H1 (cell line): ENCODE data around the gene ARHGEF39. TPM values are rescaled to one million over a fixed set of nuclear protein-coding genes. Genes with fewer than 3 reads are reported as not detected.
A peak's percentile ranks its signal among the peaks of the same experiment; 100 is the strongest.

Experiments
- CTCF ChIA-PET: fragments of 300-600 bp; sonication (Branson Sonifier 250); formaldehyde crosslinking; loops from one replicate; lab custom pipeline; 2021; ENCODE audit not compliant: partially characterized antibody; lab: Charles Lee
- POLR2A ChIA-PET: fragments of 300-600 bp; sonication (Branson Sonifier 250); formaldehyde crosslinking; loops from one replicate; lab custom pipeline; 2021; ENCODE audit warnings: inconsistent platforms; ENCODE audit not compliant: partially characterized antibody; lab: Charles Lee
- DNase-seq, 2 experiments: peaks; one replicate each; pipeline versions ENCODE4 v3.0.0 to v3.0.0-alpha.2; 2010 to 2022; ENCODE audit warnings: low spot score in 2 of 2, low read depth in 1 of 2, mixed read lengths in 1 of 2
- FAIRE-seq: peaks from 2 replicates; lab custom pipeline; 2011; peaks lifted over from hg19 to GRCh38; lab: Jason Lieb, UNC
- H2AFZ ChIP-seq: 2 replicates; pipeline ENCODE4 v1.8.1; 2012; ENCODE audit warnings: low read length, inconsistent platforms
- H2AK5ac ChIP-seq: 2 replicates; pipeline ENCODE4 v1.6.1; 2013; ENCODE audit warnings: low read depth, low read length
- H2BK120ac ChIP-seq: replicated peaks from 2 replicates; pipeline ENCODE3; 2013; ENCODE audit warnings: low read depth, low read length, inconsistent platforms
- H2BK12ac ChIP-seq: 2 replicates; pipeline ENCODE4 v1.6.1; 2013; ENCODE audit warnings: low read depth, low read length
- H2BK15ac ChIP-seq: 2 replicates; pipeline ENCODE4 v1.6.1; 2013; ENCODE audit warnings: low read length
- H2BK20ac ChIP-seq: 2 replicates; pipeline ENCODE4 v1.6.1; 2013; ENCODE audit warnings: low read length
- H2BK5ac ChIP-seq: 2 replicates; pipeline ENCODE4 v1.6.1; 2013; ENCODE audit warnings: low read depth, low read length
- H3K14ac ChIP-seq: 2 replicates; pipeline ENCODE4 v1.6.1; 2013; ENCODE audit warnings: inconsistent platforms; ENCODE audit not compliant: insufficient read length
- H3K18ac ChIP-seq: 2 replicates; pipeline ENCODE4 v1.6.1; 2013; ENCODE audit warnings: low read length; ENCODE audit errors: extremely low read depth
- H3K23ac ChIP-seq: 2 replicates; pipeline ENCODE4 v1.6.1; 2013; ENCODE audit warnings: inconsistent platforms; ENCODE audit not compliant: insufficient read length
- H3K23me2 ChIP-seq: 2 replicates; pipeline ENCODE4 v1.6.1; 2013; ENCODE audit warnings: low read depth, low read length
- H3K27ac ChIP-seq: 2 replicates; pipeline ENCODE4 v1.6.1; 2011; ENCODE audit warnings: low read depth, low read length, inconsistent platforms
- H3K27me3 ChIP-seq, 4 experiments: replicated peaks in 1 of 4; 1 replicate in 1 of 4; 2 replicates in 3 of 4; pipeline versions ENCODE4 v1.6.1 to v1.8.1; 2011 to 2013; ENCODE audit warnings: low read length in 3 of 4, mild to moderate bottlenecking in 3 of 4, inconsistent platforms in 2 of 4, mixed read lengths in 2 of 4, moderate library complexity in 1 of 4; ENCODE audit not compliant: control insufficient read depth in 3 of 4, insufficient read depth in 3 of 4; ENCODE audit errors: extremely low read depth in 1 of 4
- H3K36me3 ChIP-seq, 4 experiments: 2 replicates each; pipeline versions ENCODE4 v1.6.1 to v1.8.1; 2011 to 2013; ENCODE audit warnings: mild to moderate bottlenecking in 4 of 4, low read length in 3 of 4, moderate library complexity in 2 of 4, control low read depth in 1 of 4, inconsistent platforms in 1 of 4; ENCODE audit not compliant: insufficient read depth in 4 of 4, control insufficient read depth in 2 of 4
- H3K4ac ChIP-seq: replicated peaks from 2 replicates; pipeline ENCODE3; 2013; ENCODE audit warnings: low read length, low read depth, mixed read lengths, inconsistent platforms; ENCODE audit not compliant: insufficient read length
- H3K4me1 ChIP-seq, 4 experiments: replicated peaks in 1 of 4; 1 replicate in 1 of 4; 2 replicates in 3 of 4; pipeline versions ENCODE4 v1.6.1 to v1.8.1; 2011 to 2013; ENCODE audit warnings: low read length in 3 of 4, inconsistent platforms in 2 of 4, mixed read lengths in 1 of 4; ENCODE audit not compliant: insufficient read depth in 4 of 4, control insufficient read depth in 3 of 4
- H3K4me2 ChIP-seq, 2 experiments: 2 replicates each; pipeline versions ENCODE4 v1.6.1 to v1.8.1; 2011 to 2013; ENCODE audit warnings: low read depth in 2 of 2, low read length in 2 of 2, control low read depth in 1 of 2, inconsistent platforms in 1 of 2, mild to moderate bottlenecking in 1 of 2; ENCODE audit not compliant: insufficient read depth in 1 of 2
- H3K4me3 ChIP-seq, 4 experiments: fragments of 200-600, 300-600 bp in 1 of 4; sonication (generic), shearing (Covaris generic), sonication (Bioruptor Twin) in 1 of 4; 2 replicates each; pipeline versions ENCODE4 v1.5.1 to v1.8.1; 2011 to 2016; ENCODE audit warnings: low read length in 4 of 4, low read depth in 3 of 4, control low read depth in 2 of 4, inconsistent platforms in 2 of 4, mild to moderate bottlenecking in 2 of 4, mixed read lengths in 1 of 4, moderate library complexity in 1 of 4; ENCODE audit not compliant: insufficient read depth in 2 of 4; ENCODE audit errors: extremely low read depth in 1 of 4
- H3K56ac ChIP-seq: replicated peaks from 2 replicates; pipeline ENCODE3; 2013; ENCODE audit warnings: low read depth, mild to moderate bottlenecking, mixed read lengths, low read length, inconsistent platforms; ENCODE audit not compliant: insufficient read length
- H3K79me1 ChIP-seq: 2 replicates; pipeline ENCODE4 v1.6.1; 2013; ENCODE audit warnings: low read depth, low read length, control low read depth
- H3K79me2 ChIP-seq, 2 experiments: 2 replicates each; pipeline versions ENCODE4 v1.6.1 to v1.8.1; 2012 to 2013; ENCODE audit warnings: low read length in 2 of 2, mild to moderate bottlenecking in 2 of 2, inconsistent platforms in 1 of 2; ENCODE audit not compliant: insufficient read depth in 2 of 2, control insufficient read depth in 1 of 2
- H3K9ac ChIP-seq, 4 experiments: replicated peaks in 1 of 4; 1 replicate in 1 of 4; 2 replicates in 3 of 4; pipeline versions ENCODE4 v1.6.1 to v1.8.1; 2011 to 2013; ENCODE audit warnings: low read depth in 3 of 4, low read length in 3 of 4, control low read depth in 2 of 4, mild to moderate bottlenecking in 2 of 4, moderate library complexity in 2 of 4, inconsistent platforms in 1 of 4; ENCODE audit errors: extremely low read depth in 1 of 4
- H3K9me3 ChIP-seq, 2 experiments: 2 replicates each; pipeline versions ENCODE4 v1.6.1 to v1.8.1; 2012 to 2013; ENCODE audit warnings: mild to moderate bottlenecking in 2 of 2, moderate library complexity in 2 of 2, control low read depth in 1 of 2, inconsistent platforms in 1 of 2, low read depth in 1 of 2, low read length in 1 of 2, mixed read lengths in 1 of 2; ENCODE audit not compliant: insufficient read depth in 2 of 2
- H4K20me1 ChIP-seq, 2 experiments: replicated peaks in 1 of 2; 2 replicates each; pipeline versions ENCODE3 to v1.8.1; 2011 to 2013; ENCODE audit warnings: inconsistent platforms in 2 of 2, low read length in 2 of 2, mild to moderate bottlenecking in 1 of 2; ENCODE audit not compliant: insufficient read depth in 2 of 2, control insufficient read depth in 1 of 2
- H4K5ac ChIP-seq: 2 replicates; pipeline ENCODE4 v1.6.1; 2013; ENCODE audit warnings: low read length, low read depth, mixed read lengths, inconsistent platforms; ENCODE audit not compliant: insufficient read length
- H4K8ac ChIP-seq: 2 replicates; pipeline ENCODE4 v1.8.0; 2013; ENCODE audit warnings: mild to moderate bottlenecking, moderate library complexity, low read length, inconsistent platforms; ENCODE audit not compliant: insufficient read depth; ENCODE audit errors: extremely low read depth
- H4K91ac ChIP-seq: replicated peaks from 2 replicates; pipeline ENCODE3; 2013; ENCODE audit warnings: low read length, mixed read lengths, inconsistent platforms; ENCODE audit not compliant: insufficient read length
- TBP ChIP-seq: IDR thresholded peaks from 2 replicates; pipeline ENCODE4 v1.6.1; 2011; ENCODE audit warnings: low read depth, low read length, improper control_type of control experiment
- YY1 ChIP-seq: IDR thresholded peaks from 2 replicates; pipeline ENCODE4 v1.6.1; 2011; ENCODE audit warnings: low read depth, mild to moderate bottlenecking, low read length
- WGBS, 2 experiments: shearing (Covaris generic) in 1 of 2; methylation state at CpG; one replicate each; pipeline versions ENCODE4 v1.1.6 to v1.1.7; 2013 to 2015; ENCODE audit warnings: low lambda C conversion rate in 2 of 2, mixed read lengths in 2 of 2, inconsistent platforms in 1 of 2, low coverage in 1 of 2, missing lambda C conversion rate in 1 of 2; ENCODE audit not compliant: insufficient replicate concordance in 2 of 2, insufficient coverage in 1 of 2, insufficient read length in 1 of 2; ENCODE audit errors: extremely low coverage in 1 of 2, missing lambda C conversion rate in 1 of 2; 5-methylcytosine and 5-hydroxymethylcytosine counted together
- polyA plus RNA-seq, 7 experiments: library from polyadenylated mRNA; depleted of rRNA in 3 of 7; stranded (reverse) in 5 of 7; unstranded in 2 of 7; fragments of >200 nt in 5 of 7; fragments of 200-250 nt in 2 of 7; gene quantifications; 1 replicate in 5 of 7; 2 replicates in 1 of 7; 4 replicates in 1 of 7; pipeline versions ENCODE4 v1.2.1 to v1.2.3, GENCODE V29; 2011 to 2013; ENCODE audit warnings: missing spikeins in 2 of 7, mixed read lengths in 2 of 7
- total RNA-seq: library from RNA; stranded (reverse); fragmentation: NEBNext Ultra II Directional; extraction: Animal tissue kit (Norgen Biotek cat#: 25700); gene quantifications from 2 replicates; pipeline ENCODE4 v1.2.1, GENCODE V29; 2021

ARHGEF39 gene
- total and polyA plus RNA-seq, 2 of the 8 experiments (the other 6 are each of a cell fraction or from before 2014, with no cell fraction given): 18.6 to 18.7 TPM

DNA sequence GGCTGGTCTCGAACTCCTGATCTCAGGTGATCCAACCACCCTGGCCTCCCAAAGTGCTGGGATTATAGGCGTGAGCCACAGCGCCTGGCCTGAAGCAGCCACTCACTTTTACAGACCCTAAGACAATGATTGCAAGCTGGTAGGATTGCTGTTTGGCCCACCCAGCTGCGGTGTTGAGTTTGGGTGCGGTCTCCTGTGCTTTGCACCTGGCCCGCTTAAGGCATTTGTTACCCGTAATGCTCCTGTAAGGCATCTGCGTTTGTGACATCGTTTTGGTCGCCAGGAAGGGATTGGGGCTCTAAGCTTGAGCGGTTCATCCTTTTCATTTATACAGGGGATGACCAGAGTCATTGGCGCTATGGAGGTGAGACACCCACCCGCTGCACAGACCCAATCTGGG, 10.2 kb upstream of the ARHGEF39 start:
- Histone ChIP-seq H3K9ac (peak overlapping the region in 3 of 4 experiments; percentile 26 to 65 (median 48); a peak in 3 of 7 replicates), H4K20me1 (no peaks in the 10 kb centered on the region), H2AFZ (peak overlapping the region; percentile 82; the same call in 1 of the 2 replicates), H3K56ac (no peak overlapping the region), H3K18ac (peak overlapping the region; percentile 36), H3K4me1 (peaks cover 0 to 12% (median under 1%) of the 10 kb centered on the region in 4 experiments; a peak in 5 of 7 replicates), H4K5ac (no peak overlapping the region), H3K4me3 (peak overlapping the region; percentile 55 to 69 (median 60)), H2AK5ac (no peak overlapping the region), H3K9me3 (no peaks in the 10 kb centered on the region), H3K27ac (no peak overlapping the region), H2BK20ac (no peak overlapping the region), H4K8ac (peak overlapping the region; percentile 38; the same call in 1 of the 2 replicates), H3K4me2 (peak overlapping the region; percentile 88 to 91), H3K79me2 (no peaks in the 10 kb centered on the region), H3K23me2 (peaks cover 2% of the 10 kb centered on the region; the same call in 1 of the 2 replicates), H2BK12ac (0 out of 2 replicates have a peak overlapping the region, but pooled peaks have one; percentile 35), H2BK5ac (0 out of 2 replicates have a peak overlapping the region, but pooled peaks have one; percentile 4), H2BK15ac (no peak overlapping the region), H2BK120ac (no peak overlapping the region), H3K27me3 (peaks cover 0 to 3% (median 3%) of the 10 kb centered on the region in 4 experiments; a peak in 4 of 7 replicates), H4K91ac (no peak overlapping the region), H3K79me1 (no peaks in the 10 kb centered on the region), H3K4ac (no peak overlapping the region), H3K14ac (no peak overlapping the region), H3K23ac (no peak overlapping the region), H3K36me3 (no peaks in the 10 kb centered on the region)
- DNase-seq (peak in 1 of 2 experiments; percentile 59), FAIRE-seq (no peak)
- ChIA-PET POLR2A (interaction anchor here (0.6 to 7.6 kb wide), 13 partner anchors 9 to 64 kb away, joined by 3 to 63 read pairs (median 6); partner anchors contain the start of genes ARHGEF39, CCDC107, CREB3 and RMRP), CTCF (interaction anchor here (0.8 to 6.3 kb wide), 11 partner anchors 10 to 64 kb away, joined by 3 to 77 read pairs (median 9); partner anchors contain the start of genes ARHGEF39, CCDC107 and RMRP)
- peak; percentile 82 for TF ChIP-seq TBP
- TF ChIP-seq YY1: no peak
- 35% methylated on average over 11 of the region's 13 CpGs; no CpG with 5 or more reads in 1 of the 2 experiments for WGBS, 2 experiments
